Vagina (tissue), 2 donors: ENCODE results near the gene HIVEP2.

ENCODE experiments used
- POLR2A ChIP-seq, 2 donors: fragments of 450-650 bp; IDR thresholded peaks; one replicate each; pipeline ENCODE4 v1.6.1; 2017; ENCODE audit warnings: antibody characterized with exemption in 2 of 2, mild to moderate bottlenecking in 2 of 2, moderate library complexity in 2 of 2
- POLR2AphosphoS5 ChIP-seq, 2 donors: sonication (generic); formaldehyde crosslinking; IDR thresholded peaks; one replicate each; pipeline ENCODE4 v1.9.0; 2017; ENCODE audit warnings: antibody characterized with exemption in 2 of 2, mild to moderate bottlenecking in 2 of 2, low read depth in 1 of 2; ENCODE audit not compliant: insufficient read depth in 1 of 2
- TF ChIP-seq, protein P1 (sequence below), 3 experiments: fragments of 450-650 bp in 2 of 3; fragments of 200-600 bp in 1 of 3; sonication (generic) in 1 of 3; IDR thresholded peaks; one replicate each; pipeline ENCODE4 v1.5.1; 2017 to 2019; ENCODE audit warnings: antibody characterized with exemption in 3 of 3, mild to moderate bottlenecking in 2 of 3, moderate library complexity in 2 of 3

- TF ChIP-seq POLR2A (IDR thresholded peaks at IDR 0.05) (no peak), POLR2AphosphoS5 (IDR thresholded peaks at IDR 0.05; ENCODE audit: insufficient read depth in 1 of 2, low read depth in 1 of 2) (no peak)
- TF ChIP-seq, protein P1, sequence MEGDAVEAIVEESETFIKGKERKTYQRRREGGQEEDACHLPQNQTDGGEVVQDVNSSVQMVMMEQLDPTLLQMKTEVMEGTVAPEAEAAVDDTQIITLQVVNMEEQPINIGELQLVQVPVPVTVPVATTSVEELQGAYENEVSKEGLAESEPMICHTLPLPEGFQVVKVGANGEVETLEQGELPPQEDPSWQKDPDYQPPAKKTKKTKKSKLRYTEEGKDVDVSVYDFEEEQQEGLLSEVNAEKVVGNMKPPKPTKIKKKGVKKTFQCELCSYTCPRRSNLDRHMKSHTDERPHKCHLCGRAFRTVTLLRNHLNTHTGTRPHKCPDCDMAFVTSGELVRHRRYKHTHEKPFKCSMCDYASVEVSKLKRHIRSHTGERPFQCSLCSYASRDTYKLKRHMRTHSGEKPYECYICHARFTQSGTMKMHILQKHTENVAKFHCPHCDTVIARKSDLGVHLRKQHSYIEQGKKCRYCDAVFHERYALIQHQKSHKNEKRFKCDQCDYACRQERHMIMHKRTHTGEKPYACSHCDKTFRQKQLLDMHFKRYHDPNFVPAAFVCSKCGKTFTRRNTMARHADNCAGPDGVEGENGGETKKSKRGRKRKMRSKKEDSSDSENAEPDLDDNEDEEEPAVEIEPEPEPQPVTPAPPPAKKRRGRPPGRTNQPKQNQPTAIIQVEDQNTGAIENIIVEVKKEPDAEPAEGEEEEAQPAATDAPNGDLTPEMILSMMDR (IDR thresholded peaks at IDR 0.05), result no peak
These were observed 239.9 kb downstream of the HIVEP2 start for GRCh38 chr6:142705054-142705453.
